Heart right ventricle (tissue), 16 donors: ENCODE measurements around the gene COPE. TPM values are rescaled to one million over a fixed set of nuclear protein-coding genes. Genes with fewer than 3 reads are reported as not detected.

Experiments used
- ATAC-seq, 8 donors: fragments of 200-7000 bp; cut with Tn5 transposase; one replicate each; pipeline ENCODE4 v1.9.1; 2020; ENCODE audit warnings: mild to moderate bottlenecking in 8 of 8, moderate library complexity in 8 of 8, moderate number of reproducible peaks in 1 of 8
- DNase-seq, 2 donors: peaks; one replicate each; pipeline ENCODE4 v3.0.0-alpha.2; 2020
- H3K27ac ChIP-seq, 10 donors: fragments of 200-600 bp; sonication (generic) in 2 of 10; one replicate each; pipeline versions ENCODE4 v1.5.0 to v1.8.0; 2020 to 2022; ENCODE audit warnings: mild to moderate bottlenecking in 3 of 10
- H3K27me3 ChIP-seq, 7 donors: fragments of 200-600 bp; one replicate each; pipeline ENCODE4 v1.8.0; 2021 to 2022; ENCODE audit warnings: mild to moderate bottlenecking in 2 of 7
- H3K36me3 ChIP-seq, 9 donors: fragments of 200-600 bp; sonication (generic) in 1 of 9; one replicate each; pipeline versions ENCODE4 v1.5.0 to v1.8.0; 2020 to 2022; ENCODE audit warnings: mild to moderate bottlenecking in 2 of 9
- H3K4me1 ChIP-seq, 9 donors: fragments of 200-600 bp; sonication (generic) in 1 of 9; one replicate each; pipeline versions ENCODE4 v1.5.0 to v1.8.0; 2020 to 2022; ENCODE audit warnings: mild to moderate bottlenecking in 4 of 9
- H3K4me3 ChIP-seq, 10 donors: fragments of 200-600 bp; sonication (generic) in 2 of 10; one replicate each; pipeline versions ENCODE4 v1.5.0 to v1.8.0; 2020 to 2022; ENCODE audit warnings: mild to moderate bottlenecking in 7 of 10, moderate library complexity in 2 of 10
- H3K9me3 ChIP-seq, 11 donors: fragments of 200-600 bp in 10 of 11; sonication (generic) in 2 of 11; one replicate each; pipeline versions ENCODE4 v1.5.0 to v1.8.0; 2013 to 2022; ENCODE audit warnings: mild to moderate bottlenecking in 2 of 11, control low read depth in 1 of 11, moderate library complexity in 1 of 11
- WGBS, 2 donors: extraction: QIAGEN DNeasy Blood & Tissue Kit; methylation state at CpG; one replicate each; pipeline ENCODE4 v1.1.7; 2013; ENCODE audit warnings: inconsistent platforms in 1 of 2; 5-methylcytosine and 5-hydroxymethylcytosine counted together
- intact Hi-C, 10 donors: fragments of 100-400 bp; cut with DNase I; formaldehyde crosslinking; loops; one replicate each; pipeline versions ENCODE4 v1.11.1 to v1.14.2; 2022
- polyA plus RNA-seq, 2 donors: library from polyadenylated mRNA; stranded (reverse); fragments of 200-250 nt; gene quantifications; one replicate each; pipeline ENCODE4 v1.2.3, GENCODE V29; 2013
- total RNA-seq, 10 donors: library from RNA; stranded (reverse); fragmentation: NEBNext Ultra II Directional in 3 of 10; extraction: Animal tissue kit (Norgen Biotek cat#: 25700) in 3 of 10; gene quantifications; one replicate each; pipeline versions ENCODE4 v1.2.1 to v1.2.4, GENCODE V29; 2021 to 2023
- TF ChIP-seq, protein P1 (sequence below), 9 donors: fragments of 200-600 bp; sonication (generic) in 2 of 9; IDR thresholded peaks; one replicate each; pipeline versions ENCODE4 v1.5.0 to v1.8.0; 2021 to 2022; ENCODE audit warnings: antibody characterized with exemption in 9 of 9, mild to moderate bottlenecking in 5 of 9, moderate library complexity in 1 of 9
- donor health status: Arrhythmogenic right ventricular cardiomyopathy.
- donor health status: ischemic (EF 13 %, LVEDD 7.1; RV severe dilation, severe dysfunction).
- donor health status: healthy with polysubstance abuse.
- donor health status: DM: no; HTN: yes; CAD: no.
- donor health status: DM: no; HTN: no; CAD: no.
- donor health status: ischemic (EF 25% LVEDD 6.9; RV normal size, moderate dysfunction).
- donor health status: ischemic (EF 25% LVEDD 5.7; RV mildly dilated, moderate dysfunction).
- donor health status: healthy.
- donor health status: DM: yes; HTN: yes; CAD: no.
- donor health status: Ischemic cardiomyopathy.
- donor health status: ischemic (EF 35%, LVEDD 5.7; RV mildly dilated, moderate dysfunction).
- donor health status: nonischemic (EF 11% LVEDD 7.7; RV severe dilation, severe dysfunction).
- donor health status: DM: yes; HTN: yes; CAD: no.
- donor health status: PGD.
- donor health status: ischemic (EF 29% LVEDD 5.4; RV normal size, mild dysfunction).
- donor health status: nonischemic (EF 23%, LVEDD 6.1; RV moderate dilation, normal function).

The COPE gene
- total and polyA plus RNA-seq, 12 donors, result 102 to 302 (median 118) TPM

DNA sequence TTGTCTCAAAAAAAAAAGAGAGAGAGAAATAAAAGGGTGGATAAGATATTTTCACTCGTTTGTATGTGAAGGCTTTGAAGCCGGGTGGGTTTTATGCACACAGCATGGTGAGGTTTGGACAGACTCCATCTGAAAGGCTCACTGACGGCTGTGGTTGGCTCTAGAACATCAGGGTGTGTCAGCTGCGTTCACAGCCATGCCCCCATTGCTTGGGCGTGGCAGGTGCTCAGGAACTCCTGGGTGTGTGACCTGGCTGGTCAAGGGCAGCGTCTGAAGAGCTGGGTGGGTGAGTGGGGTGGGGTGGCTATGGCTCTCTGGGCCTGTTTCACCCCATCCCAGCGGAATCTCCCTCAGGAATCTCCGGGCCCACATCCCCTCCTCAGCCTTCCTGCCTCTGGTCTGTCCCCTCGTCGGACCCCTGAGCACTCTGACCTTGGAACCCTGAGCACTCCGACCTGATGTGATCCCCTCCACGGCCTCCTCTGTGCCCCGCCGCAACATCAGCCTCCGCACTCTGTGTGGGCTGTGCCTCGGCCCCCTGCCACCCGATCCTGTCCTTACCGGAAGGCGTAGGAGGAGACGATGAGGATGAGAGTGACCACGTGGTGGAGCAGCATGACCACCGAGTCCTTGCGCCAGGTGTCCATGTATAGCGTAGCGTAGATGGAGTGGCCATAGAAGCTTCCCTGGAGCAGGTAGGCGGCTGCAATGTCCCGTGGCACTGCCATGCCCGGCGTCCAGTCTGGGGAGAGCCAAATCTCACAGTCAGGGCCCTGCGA lies 35.5 kb downstream of the COPE start:
- DNase-seq (no peak), ATAC-seq (peak in 1 of 8 donors; percentile 17)
- no peaks in the 10 kb centered on the region for H3K27me3 ChIP-seq
- TF ChIP-seq, protein P1, sequence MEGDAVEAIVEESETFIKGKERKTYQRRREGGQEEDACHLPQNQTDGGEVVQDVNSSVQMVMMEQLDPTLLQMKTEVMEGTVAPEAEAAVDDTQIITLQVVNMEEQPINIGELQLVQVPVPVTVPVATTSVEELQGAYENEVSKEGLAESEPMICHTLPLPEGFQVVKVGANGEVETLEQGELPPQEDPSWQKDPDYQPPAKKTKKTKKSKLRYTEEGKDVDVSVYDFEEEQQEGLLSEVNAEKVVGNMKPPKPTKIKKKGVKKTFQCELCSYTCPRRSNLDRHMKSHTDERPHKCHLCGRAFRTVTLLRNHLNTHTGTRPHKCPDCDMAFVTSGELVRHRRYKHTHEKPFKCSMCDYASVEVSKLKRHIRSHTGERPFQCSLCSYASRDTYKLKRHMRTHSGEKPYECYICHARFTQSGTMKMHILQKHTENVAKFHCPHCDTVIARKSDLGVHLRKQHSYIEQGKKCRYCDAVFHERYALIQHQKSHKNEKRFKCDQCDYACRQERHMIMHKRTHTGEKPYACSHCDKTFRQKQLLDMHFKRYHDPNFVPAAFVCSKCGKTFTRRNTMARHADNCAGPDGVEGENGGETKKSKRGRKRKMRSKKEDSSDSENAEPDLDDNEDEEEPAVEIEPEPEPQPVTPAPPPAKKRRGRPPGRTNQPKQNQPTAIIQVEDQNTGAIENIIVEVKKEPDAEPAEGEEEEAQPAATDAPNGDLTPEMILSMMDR (IDR thresholded peaks at IDR 0.05), result no peak
- WGBS, 2 donors, result 79 to 87% methylated on average over 30 of the region's 30 CpGs
- no peaks in the 10 kb centered on the region for H3K9me3 ChIP-seq
- H3K4me3 ChIP-seq, result no peak overlapping the region
- H3K4me1 ChIP-seq, result no peaks in the 10 kb centered on the region
- intact Hi-C loops, result no loop called here
- no peaks in the 10 kb centered on the region for H3K36me3 ChIP-seq
- H3K27ac ChIP-seq, result no peak overlapping the region

DNA sequence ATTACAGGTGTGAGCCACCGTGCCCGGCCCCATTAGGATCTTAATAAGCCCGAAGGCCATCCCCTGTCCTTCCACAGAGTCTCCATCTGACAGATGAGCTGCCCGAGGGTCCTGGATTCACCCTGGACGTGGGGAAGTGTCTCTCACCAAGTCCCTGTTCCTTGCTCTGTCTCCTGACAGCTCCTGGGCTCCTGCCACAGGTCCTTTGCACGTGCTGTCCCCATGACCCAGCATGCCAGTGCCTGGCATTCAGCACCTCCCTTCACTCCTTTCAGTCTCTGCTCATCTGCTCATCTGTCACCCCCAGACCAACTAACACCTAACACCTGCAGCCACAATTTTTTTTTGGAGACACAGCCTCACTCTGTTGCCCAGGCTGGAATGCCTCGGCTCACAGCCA lies 37.7 kb downstream of the COPE start:
- 90 to 95% methylated on average over 7 of the region's 7 CpGs for WGBS, 2 donors
- ATAC-seq, result no peak
- no peak overlapping the region for H3K27ac ChIP-seq
- no peak for DNase-seq
- H3K27me3 ChIP-seq, result no peaks in the 10 kb centered on the region
- peaks cover 0 to 4% (median 0%) of the 10 kb centered on the region in 9 donors for H3K36me3 ChIP-seq
- H3K4me1 ChIP-seq, result no peaks in the 10 kb centered on the region
- TF ChIP-seq, protein P1 (IDR thresholded peaks at IDR 0.05), result no peak
- H3K9me3 ChIP-seq, result peaks cover 0 to 10% (median 0%) of the 10 kb centered on the region in 11 donors
- H3K4me3 ChIP-seq, result no peak overlapping the region
- intact Hi-C loops, result no loop called here

DNA sequence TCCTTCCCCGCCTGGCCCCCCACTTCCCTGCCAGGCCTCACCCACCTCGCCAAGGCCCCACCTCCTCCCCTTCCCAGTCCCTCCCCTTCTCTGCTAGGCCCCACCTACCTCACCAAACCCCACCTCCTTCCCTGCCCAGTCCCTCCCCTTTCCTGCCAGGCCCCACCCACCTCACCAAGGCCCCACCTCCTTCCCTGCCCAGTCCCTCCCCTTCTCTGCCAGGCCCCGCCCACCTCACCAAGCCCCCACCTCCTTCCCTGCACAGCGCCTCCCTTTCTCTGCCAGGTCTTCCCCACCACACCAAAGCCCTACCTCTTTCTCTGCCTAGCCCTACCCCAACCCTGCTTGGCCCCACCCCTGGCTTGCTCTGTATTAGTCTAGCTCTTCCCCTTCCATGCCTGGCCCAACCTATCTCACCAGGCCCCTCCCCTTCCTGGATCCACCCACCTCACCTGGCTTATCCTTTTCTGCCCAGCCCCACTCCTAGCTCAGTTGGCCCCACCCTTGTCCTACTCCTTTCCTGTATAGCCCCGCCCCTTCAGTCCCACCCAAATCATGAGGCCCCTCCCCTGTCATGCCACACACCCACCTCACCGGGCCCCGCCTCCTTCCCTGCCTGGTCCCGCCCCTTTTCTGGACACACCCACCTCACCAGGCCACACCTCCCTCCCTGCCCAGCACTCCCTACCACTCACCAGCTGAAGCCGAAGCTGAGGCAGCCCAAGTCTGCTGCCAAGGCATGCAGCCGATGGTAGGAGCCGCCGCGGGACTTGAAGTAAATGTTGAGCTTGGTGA lies 39.4 kb downstream of the COPE start:
- Histone ChIP-seq H3K27ac (no peak overlapping the region), H3K9me3 (peaks cover 0 to 10% (median 0%) of the 10 kb centered on the region in 11 donors), H3K36me3 (peaks cover 0 to 4% (median 0%) of the 10 kb centered on the region in 9 donors), H3K4me3 (no peak overlapping the region), H3K27me3 (no peaks in the 10 kb centered on the region), H3K4me1 (no peaks in the 10 kb centered on the region)
- TF ChIP-seq, protein P1 (IDR thresholded peaks at IDR 0.05), result no peak
- intact Hi-C loops, result no loop called here
- peak in 2 of 8 donors; percentile 28 to 55 for ATAC-seq
- WGBS, 2 donors, result 76 to 84% methylated on average over 11 to 13 of the region's 13 CpGs
- DNase-seq, result no peak

- no peak overlapping the region for H3K27ac ChIP-seq
- H3K4me1 ChIP-seq, result no peaks in the 10 kb centered on the region
- no peak overlapping the region for H3K4me3 ChIP-seq
- ATAC-seq (peak in 1 of 8 donors; percentile 28), DNase-seq (no peak)
- H3K36me3 ChIP-seq, result peaks cover 0 to 4% (median 0%) of the 10 kb centered on the region in 9 donors
- no peaks in the 10 kb centered on the region for H3K27me3 ChIP-seq
- TF ChIP-seq, protein P1 (IDR thresholded peaks at IDR 0.05), result no peak
- peaks cover 0 to 10% (median 0%) of the 10 kb centered on the region in 11 donors for H3K9me3 ChIP-seq
- intact Hi-C loops, result no loop called here
- 88 to 92% methylated on average over 33 to 34 of the region's 34 CpGs for WGBS, 2 donors
These were observed 40.2 kb downstream of the COPE start for GRCh38 chr19:18878858-18879578.
